ENCODE data around the gene GDPD5.

GRCh38 chr11:75562836-75563484, 37.2 kb upstream of the GDPD5 start:
- no peak for TF ChIP-seq CTCF (conservative IDR thresholded peaks at IDR 0.05; ENCODE audit: low read length)
- TF ChIP-seq EZH2phosphoT487 (IDR thresholded peaks at IDR 0.05; ENCODE audit: borderline replicate concordance, low read depth, low read length), result no peak
